GM10266 (cell line): Measurements from ENCODE around the gene BAIAP2.

ENCODE experiments used
- DNase-seq: peaks from one replicate; pipeline ENCODE4 v3.0.0; 2012; ENCODE audit errors: extremely low spot score
- CTCF ChIP-seq: IDR thresholded peaks from 2 replicates; pipeline ENCODE4 v1.5.1; 2012; ENCODE audit warnings: mild to moderate bottlenecking, low read depth; ENCODE audit not compliant: control insufficient read depth, insufficient read depth; ENCODE audit errors: missing control alignments

BAIAP2 gene, protein sequence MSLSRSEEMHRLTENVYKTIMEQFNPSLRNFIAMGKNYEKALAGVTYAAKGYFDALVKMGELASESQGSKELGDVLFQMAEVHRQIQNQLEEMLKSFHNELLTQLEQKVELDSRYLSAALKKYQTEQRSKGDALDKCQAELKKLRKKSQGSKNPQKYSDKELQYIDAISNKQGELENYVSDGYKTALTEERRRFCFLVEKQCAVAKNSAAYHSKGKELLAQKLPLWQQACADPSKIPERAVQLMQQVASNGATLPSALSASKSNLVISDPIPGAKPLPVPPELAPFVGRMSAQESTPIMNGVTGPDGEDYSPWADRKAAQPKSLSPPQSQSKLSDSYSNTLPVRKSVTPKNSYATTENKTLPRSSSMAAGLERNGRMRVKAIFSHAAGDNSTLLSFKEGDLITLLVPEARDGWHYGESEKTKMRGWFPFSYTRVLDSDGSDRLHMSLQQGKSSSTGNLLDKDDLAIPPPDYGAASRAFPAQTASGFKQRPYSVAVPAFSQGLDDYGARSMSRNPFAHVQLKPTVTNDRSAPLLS

DNA sequence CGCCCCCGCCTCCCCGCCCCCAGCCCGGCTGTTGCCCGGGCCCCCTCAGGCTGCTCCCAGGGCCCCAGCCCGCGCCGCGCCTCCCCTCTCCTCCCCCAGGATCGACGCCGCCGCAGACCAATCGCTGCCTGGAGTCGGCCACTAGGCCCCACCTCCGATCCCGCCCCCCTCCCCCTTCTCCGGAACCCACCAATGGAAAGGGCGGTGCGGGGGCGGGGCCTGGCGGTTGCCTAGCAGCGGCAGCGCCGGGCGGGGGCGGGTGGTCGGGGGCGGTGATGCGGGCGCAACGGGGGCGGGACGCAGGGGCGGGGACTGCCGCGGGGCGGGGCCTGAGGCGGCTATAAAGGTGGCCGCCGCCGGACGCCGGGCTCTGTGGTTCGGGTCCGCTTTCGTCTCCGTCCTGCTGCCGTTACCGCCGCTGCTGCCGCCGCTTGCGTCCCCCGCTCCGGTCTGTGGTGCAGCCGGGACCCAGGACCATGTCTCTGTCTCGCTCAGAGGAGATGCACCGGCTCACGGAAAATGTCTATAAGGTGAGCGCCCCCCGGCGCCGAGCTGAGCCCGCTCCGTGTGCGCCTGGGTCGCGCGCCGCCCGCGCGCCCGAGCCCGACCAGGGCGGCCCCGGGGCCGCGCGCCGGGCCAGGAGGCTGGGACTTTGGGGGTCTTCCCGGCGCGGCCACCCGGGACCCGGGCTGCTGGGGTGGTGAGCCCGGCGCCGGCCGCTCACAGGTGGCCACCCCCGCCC is at the start of gene BAIAP2:
BAIAP2 (plus strand) TSS at position 373 of the 742 bp plus-strand sequence; CDS start at position 477, 104 bp downstream.
- peak; percentile 100 for DNase-seq
- TF ChIP-seq CTCF: peak; percentile 35

GRCh38 chr17:80986046-80986445 is 48.9 kb upstream of the BAIAP2 start:
- DNase-seq: no peak
- TF ChIP-seq CTCF: no peak

- no peak for TF ChIP-seq CTCF
- no peak for DNase-seq
These were observed 48.0 kb upstream of the BAIAP2 start for GRCh38 chr17:80986816-80987475.

DNA sequence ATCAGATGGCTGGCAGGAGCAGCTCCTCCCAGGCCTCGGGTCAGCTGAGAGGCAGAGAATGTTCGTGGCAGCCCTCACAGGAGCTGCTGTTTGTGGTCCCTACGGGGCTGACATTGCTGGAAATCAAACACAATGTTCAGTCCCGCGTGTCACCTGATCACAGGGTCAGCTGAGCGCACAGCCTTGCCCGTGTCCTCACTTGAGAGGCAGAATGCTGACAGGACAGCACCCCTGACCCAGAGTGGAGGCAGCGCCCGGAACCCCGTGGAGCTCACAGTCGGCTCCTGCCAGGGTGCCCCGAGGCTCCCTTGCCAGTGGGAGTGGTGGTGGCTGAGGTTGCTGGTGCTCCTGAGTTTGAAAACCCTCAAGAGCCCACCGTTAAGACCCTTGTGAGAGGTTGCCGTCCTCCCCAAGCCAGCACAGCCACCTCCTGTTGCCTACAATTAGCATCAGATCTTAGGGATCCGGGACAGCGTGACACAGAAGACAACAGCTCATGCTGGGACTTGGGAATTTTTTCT is 47.0 kb upstream of the BAIAP2 start:
- TF ChIP-seq CTCF: no peak
- DNase-seq: no peak

DNA sequence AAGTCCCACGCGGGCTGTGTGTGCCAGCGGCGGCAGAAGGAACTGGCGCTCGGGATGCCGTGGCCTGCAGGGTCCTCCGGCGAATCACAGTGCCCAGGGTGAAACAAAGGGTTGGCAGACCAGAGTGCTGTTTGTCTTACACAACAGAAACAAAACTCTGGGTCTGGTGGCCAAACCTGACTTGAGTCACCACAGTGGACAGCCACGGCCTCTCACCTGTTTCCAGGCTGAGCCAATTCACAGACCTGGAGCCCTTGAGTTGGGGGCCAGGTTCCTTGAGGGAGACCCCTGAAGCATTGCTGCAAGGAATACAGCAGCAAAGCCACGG is 45.4 kb upstream of the BAIAP2 start:
- DNase-seq: no peak
- no peak for TF ChIP-seq CTCF

GRCh38 chr17:80990921-80991644 is 43.9 kb upstream of the BAIAP2 start:
- no peak for DNase-seq
- TF ChIP-seq CTCF: no peak
